GM12874 (cell line): ENCODE measurements around the gene TEX53.

Source experiments
- TF ChIP-seq, protein P1 (sequence below): IDR thresholded peaks from 2 replicates; pipeline ENCODE4 v1.5.1; 2011; ENCODE audit warnings: low read depth, mild to moderate bottlenecking, control low read depth, low read length, moderate library complexity; ENCODE audit not compliant: insufficient read depth

TEX53 gene

DNA sequence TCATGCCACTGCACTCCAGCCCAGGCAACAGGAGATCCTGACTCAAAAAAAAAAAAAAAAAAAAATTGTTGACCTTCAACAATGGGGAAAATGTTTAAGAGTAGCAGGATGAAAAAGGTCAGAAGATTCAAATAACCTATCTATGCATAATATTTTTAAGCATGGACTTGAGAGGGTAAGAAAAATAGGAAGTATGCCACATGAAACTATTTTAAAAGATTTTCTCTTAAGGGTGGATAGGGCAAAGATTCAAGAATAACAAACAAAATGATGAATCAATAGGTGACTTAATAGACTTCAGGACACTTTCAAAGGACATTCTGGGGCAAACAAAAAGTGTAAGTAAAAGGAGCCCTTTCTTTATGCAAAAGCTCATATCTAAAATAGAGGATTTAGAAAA lies 21.2 kb upstream of the TEX53 start:
- TF ChIP-seq, protein P1, sequence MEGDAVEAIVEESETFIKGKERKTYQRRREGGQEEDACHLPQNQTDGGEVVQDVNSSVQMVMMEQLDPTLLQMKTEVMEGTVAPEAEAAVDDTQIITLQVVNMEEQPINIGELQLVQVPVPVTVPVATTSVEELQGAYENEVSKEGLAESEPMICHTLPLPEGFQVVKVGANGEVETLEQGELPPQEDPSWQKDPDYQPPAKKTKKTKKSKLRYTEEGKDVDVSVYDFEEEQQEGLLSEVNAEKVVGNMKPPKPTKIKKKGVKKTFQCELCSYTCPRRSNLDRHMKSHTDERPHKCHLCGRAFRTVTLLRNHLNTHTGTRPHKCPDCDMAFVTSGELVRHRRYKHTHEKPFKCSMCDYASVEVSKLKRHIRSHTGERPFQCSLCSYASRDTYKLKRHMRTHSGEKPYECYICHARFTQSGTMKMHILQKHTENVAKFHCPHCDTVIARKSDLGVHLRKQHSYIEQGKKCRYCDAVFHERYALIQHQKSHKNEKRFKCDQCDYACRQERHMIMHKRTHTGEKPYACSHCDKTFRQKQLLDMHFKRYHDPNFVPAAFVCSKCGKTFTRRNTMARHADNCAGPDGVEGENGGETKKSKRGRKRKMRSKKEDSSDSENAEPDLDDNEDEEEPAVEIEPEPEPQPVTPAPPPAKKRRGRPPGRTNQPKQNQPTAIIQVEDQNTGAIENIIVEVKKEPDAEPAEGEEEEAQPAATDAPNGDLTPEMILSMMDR, result no peak

DNA sequence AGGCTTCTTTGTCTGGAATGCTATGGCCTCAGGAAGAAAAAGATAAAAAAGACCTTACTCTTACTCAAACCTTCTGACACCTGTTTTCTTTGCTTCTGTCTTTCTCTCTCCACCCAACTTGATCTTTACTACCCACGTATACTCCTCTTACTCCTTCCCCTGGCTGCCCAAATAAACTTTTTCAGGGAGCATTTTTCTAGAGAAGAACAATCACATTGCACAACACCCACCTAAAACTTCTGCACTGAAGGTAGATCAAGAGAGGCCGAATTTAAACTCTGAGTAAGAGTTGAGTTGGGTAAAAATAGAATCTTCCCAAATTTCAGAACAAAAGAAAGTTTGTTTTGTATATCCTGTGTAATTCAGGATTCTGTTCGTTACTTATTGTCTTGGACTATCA lies 20.5 kb upstream of the TEX53 start:
- TF ChIP-seq, protein P1, result no peak

DNA sequence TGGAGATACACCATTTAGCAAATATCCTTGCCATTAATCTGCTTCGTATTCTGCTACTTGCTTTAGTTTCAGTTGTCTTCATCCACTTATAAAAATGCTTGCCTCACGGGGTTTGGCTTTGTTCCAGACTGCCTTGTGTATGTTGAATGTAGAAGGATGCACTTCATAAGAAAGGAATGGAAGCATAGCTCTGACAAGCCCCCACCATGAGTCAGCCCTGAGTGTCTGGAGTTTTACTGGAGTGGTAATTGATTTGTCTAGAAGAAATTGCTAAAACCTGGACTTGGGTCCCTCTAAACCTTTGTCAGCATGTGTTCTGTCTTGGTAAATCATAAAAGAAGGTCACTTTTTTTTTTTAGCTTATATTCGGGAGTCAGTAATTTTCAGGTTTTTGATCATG lies 19.8 kb upstream of the TEX53 start:
- TF ChIP-seq, protein P1, result no peak

DNA sequence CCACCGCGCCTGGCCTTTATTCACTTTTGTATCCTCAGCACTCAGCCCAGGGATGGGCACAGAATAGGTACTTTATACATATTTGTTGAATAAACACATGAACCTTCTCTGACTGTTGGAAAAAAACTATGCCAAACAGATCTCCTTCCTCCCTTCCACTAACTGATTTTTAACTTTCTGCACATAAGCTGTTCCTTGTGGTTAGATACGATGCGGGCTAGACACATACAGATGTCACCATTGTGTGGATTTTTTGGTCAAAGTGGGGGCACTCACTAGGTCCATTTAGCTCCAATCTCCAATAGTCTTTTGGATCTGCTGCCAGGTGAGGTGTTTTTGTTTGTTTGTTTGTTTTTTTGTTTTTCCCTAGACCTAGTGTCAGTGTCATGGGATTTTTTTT lies 19.3 kb upstream of the TEX53 start:
- TF ChIP-seq, protein P1, result no peak

DNA sequence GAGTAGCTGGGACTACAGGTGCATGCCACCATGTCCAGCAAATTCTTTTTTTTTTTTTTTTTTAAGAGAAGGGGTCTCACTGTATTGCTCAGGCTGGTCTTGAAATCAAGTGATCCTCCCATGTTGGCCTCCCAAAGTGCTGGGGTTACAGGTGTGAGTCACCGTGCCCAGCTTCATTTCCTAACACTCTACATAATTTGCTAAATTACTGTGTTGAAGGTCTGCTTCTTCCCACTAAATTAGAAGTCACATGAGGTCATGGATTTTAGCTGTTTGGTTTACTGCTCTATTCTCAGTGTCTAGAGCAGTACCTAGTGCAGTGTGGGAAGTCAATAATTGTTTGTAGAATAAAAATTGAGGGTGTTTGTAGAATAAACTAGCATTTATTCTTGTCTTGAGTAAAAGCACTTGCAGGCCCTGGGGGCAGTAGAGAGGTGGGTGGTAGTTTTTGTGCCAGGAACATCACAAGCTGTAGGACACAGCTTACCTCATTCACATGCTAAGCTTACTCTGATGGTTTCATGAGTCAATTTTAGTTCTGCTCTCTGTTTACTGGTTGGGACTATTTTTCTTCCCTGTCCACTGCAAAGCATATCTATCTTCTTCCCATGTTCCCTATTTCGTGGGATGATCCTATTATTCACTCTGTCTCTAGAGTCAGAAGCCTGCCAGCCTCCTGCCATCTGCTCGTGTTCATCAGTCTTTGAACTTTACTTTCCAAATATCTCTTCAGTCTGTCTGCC lies 17.4 kb upstream of the TEX53 start:
- TF ChIP-seq, protein P1, result no peak

DNA sequence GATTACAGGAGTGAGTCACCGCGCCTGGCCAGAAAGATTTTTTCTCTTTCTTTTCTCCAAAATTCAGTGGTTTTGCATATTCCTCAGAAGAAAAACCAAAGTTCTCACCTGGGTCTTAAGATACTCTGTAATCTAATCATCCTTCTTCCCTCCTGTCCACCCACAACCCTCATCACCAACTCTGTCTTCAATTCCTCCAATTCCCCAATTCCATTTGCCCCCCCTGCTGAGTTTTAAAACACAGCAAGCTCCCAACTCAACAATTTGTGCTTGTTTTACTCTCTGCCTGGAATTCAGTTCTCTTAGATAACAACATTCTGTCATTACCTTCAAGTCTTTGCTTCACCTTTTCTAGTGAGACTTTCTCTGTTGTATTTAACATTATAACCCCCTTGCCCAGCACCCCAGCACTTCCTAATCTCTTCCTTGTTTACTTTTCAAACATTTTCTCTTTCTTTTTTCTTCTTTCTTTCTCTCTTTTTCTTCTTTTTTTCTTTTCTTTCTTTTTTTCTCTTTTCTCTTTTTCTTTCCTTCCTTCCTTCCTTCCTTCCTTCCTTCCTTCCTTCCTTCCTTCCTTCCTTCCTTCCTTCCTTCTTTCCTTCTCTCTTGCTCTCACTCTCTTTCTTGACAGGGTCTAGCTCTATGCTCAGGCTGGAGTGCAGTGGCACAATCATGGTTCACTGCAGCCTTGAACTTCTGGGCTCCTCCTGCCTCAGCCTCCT lies 16.6 kb upstream of the TEX53 start:
- TF ChIP-seq, protein P1, result no peak

DNA sequence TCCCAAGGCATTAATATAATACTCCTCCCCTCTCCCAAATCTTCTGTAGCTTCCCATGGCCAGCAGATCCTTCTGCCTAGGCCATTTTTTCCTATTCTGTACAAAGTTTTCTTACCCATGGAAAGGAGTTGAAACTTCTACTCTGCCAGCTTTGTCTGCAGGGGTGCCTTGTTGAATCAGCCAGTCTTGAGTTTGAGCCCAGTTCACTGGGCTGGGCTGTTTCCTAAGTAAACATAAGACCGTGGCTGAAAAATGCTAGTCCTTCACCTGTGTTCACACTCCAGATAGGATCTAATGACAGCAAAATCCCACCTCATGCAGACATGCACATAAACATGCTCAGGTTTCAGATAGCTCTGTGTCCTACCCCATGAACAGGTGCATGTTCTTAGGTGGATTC lies 14.0 kb upstream of the TEX53 start:
- TF ChIP-seq, protein P1, result no peak
